PC-3 (cell line): Measurements from ENCODE around the gene ADGRL3. TPM values are rescaled to one million over a fixed set of nuclear protein-coding genes. Genes with fewer than 3 reads are reported as not detected.

ENCODE experiments used
- ATAC-seq: fragments of 200-7000 bp; cut with Tn5 transposase; 2 replicates; pipeline ENCODE4 v1.9.1; 2020; ENCODE audit warnings: mild to moderate bottlenecking, moderate library complexity
- BruUV-seq: library from RNA; stranded (reverse); fragments of 400-500 nt; replicated peaks from 2 replicates; lab custom pipeline; 2021; lab: Mats Ljungman, UMichigan
- CTCF ChIA-PET: fragments of 300-600 bp; sonication (Branson Sonifier 250); formaldehyde crosslinking; loops from one replicate; lab custom pipeline; 2022; ENCODE audit warnings: antibody characterized with exemption; lab: Charles Lee
- POLR2A ChIA-PET: fragments of 300-600 bp; sonication (Branson Sonifier 250); formaldehyde crosslinking; loops from one replicate; lab custom pipeline; 2022; ENCODE audit warnings: antibody characterized with exemption; ENCODE audit not compliant: unreplicated experiment; lab: Charles Lee
- DNase-seq: peaks from one replicate; pipeline ENCODE4 v3.0.0-alpha.2; 2015
- H2AFZ ChIP-seq: fragments of 300-600 bp; sonication (generic); 2 replicates; pipeline ENCODE4 v1.6.0; 2016; ENCODE audit warnings: antibody characterized with exemption, low read length
- H3F3A ChIP-seq: fragments of 300-600 bp; sonication (generic); one replicate; pipeline ENCODE4 v1.6.0; 2017; ENCODE audit warnings: antibody characterized with exemption, low read length, control low read depth, mild to moderate bottlenecking; ENCODE audit not compliant: unreplicated experiment
- H3K27ac ChIP-seq: fragments of 300-600 bp; sonication (generic); 2 replicates; pipeline ENCODE4 v1.5.1; 2016; ENCODE audit warnings: mild to moderate bottlenecking, low read length
- H3K27me3 ChIP-seq: fragments of 300-600 bp; sonication (generic); 2 replicates; pipeline ENCODE4 v1.6.1; 2016; ENCODE audit warnings: low read length, mixed read lengths
- H3K36me3 ChIP-seq: fragments of 300-600 bp; sonication (generic); 2 replicates; pipeline ENCODE4 v1.6.1; 2016; ENCODE audit warnings: low read depth, mixed run types, low read length, mixed read lengths
- H3K4me1 ChIP-seq: fragments of 300-600 bp; sonication (generic); 2 replicates; pipeline ENCODE4 v1.5.1; 2016; ENCODE audit warnings: low read length; ENCODE audit not compliant: insufficient read depth
- H3K4me2 ChIP-seq: fragments of 300-600 bp; sonication (generic); 2 replicates; pipeline ENCODE4 v1.6.0; 2016; ENCODE audit warnings: low read length
- H3K4me3 ChIP-seq: fragments of 300-600 bp; sonication (generic); 2 replicates; pipeline ENCODE4 v1.5.1; 2016; ENCODE audit warnings: mild to moderate bottlenecking, low read length, mixed read lengths
- H3K79me2 ChIP-seq: fragments of 300-600 bp; sonication (generic); 2 replicates; pipeline ENCODE4 v1.6.1; 2017; ENCODE audit warnings: low read length, mixed read lengths
- H3K9ac ChIP-seq: fragments of 300-600 bp; sonication (generic); 2 replicates; pipeline ENCODE4 v1.6.0; 2016; ENCODE audit warnings: mild to moderate bottlenecking, low read length
- H3K9me2 ChIP-seq: fragments of 300-600 bp; sonication (generic); replicated peaks from 2 replicates; pipeline ENCODE4 v1.6.1; 2016; ENCODE audit warnings: mixed run types, low read length, mixed read lengths
- H3K9me3 ChIP-seq: fragments of 300-600 bp; sonication (generic); 2 replicates; pipeline ENCODE4 v1.6.1; 2016; ENCODE audit warnings: low read length, mixed read lengths
- H4K20me1 ChIP-seq: fragments of 300-600 bp; sonication (generic); 2 replicates; pipeline ENCODE4 v1.6.1; 2016; ENCODE audit warnings: low read length, mixed read lengths
- EZH2 ChIP-seq: fragments of 300-600 bp; sonication (generic); IDR thresholded peaks from one replicate; pipeline ENCODE4 v1.6.1; 2017; ENCODE audit warnings: antibody characterized with exemption, mild to moderate bottlenecking, low read length; ENCODE audit not compliant: unreplicated experiment
- EZH2phosphoT487 ChIP-seq: fragments of 300-600 bp; sonication (generic); IDR thresholded peaks from 2 replicates; pipeline ENCODE4 v1.6.1; 2018; ENCODE audit warnings: mild to moderate bottlenecking, antibody characterized with exemption, low read length, borderline replicate concordance
- intact Hi-C: fragments of 100-400 bp; cut with micrococcal nuclease; formaldehyde crosslinking; loops from 2 replicates; pipeline ENCODE4 v1.9.0; 2023
- total RNA-seq: library from RNA; depleted of rRNA; stranded (reverse); fragments of >200 nt; gene quantifications from 2 replicates; pipeline ENCODE4 v1.2.3, GENCODE V29; 2014
- TF ChIP-seq, protein P1 (sequence below): fragments of 300-600 bp; sonication (generic); conservative IDR thresholded peaks from 2 replicates; pipeline ENCODE4 v1.5.1; 2017; ENCODE audit warnings: antibody characterized with exemption, low read depth, mild to moderate bottlenecking, low read length

Gene ADGRL3
- total RNA-seq, 1 experiment from 2014 or later: 0.66 TPM

- no peaks in the 10 kb centered on the region for H3K4me1 ChIP-seq
- intact Hi-C loops: no loop called here
- H3K36me3 ChIP-seq: no peaks in the 10 kb centered on the region
- H3K79me2 ChIP-seq: no peaks in the 10 kb centered on the region
- BruUV-seq: no TSS peak
- no peak overlapping the region for H3K4me3 ChIP-seq
- H4K20me1 ChIP-seq: no peaks in the 10 kb centered on the region
- H3K9ac ChIP-seq: no peak overlapping the region
- ATAC-seq (no peak), DNase-seq (no peak)
- no peaks in the 10 kb centered on the region for H3K9me2 ChIP-seq
- H3F3A ChIP-seq: no peaks in the 10 kb centered on the region
- ChIA-PET CTCF (no interaction called here), POLR2A (no interaction called here)
- H2AFZ ChIP-seq: no peak overlapping the region
- H3K9me3 ChIP-seq: no peaks in the 10 kb centered on the region
- no peaks in the 10 kb centered on the region for H3K27me3 ChIP-seq
- no peak for TF ChIP-seq EZH2
- H3K27ac ChIP-seq: no peak overlapping the region
- H3K4me2 ChIP-seq: no peak overlapping the region
Measured at GRCh38 chr4:61996943-61997342, 796.8 kb downstream of the ADGRL3 start.

DNA sequence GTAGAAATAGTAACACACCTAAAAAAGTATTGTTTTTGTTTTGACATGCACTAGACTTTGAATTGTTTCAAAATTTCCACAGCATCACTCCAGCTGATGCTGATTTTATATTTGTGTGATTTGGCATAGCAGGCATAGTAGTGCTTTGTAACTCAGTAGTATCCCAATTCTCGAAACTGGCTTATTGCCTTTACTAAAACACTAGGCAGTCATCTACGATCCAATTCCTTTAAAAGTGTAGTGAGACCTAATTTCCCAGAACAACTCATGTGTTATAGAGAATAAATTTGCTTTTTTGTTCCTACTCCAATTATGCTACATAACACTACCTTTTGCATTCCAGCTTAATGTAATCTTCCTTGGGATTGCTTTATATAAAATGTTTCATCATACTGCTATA is 797.7 kb downstream of the ADGRL3 start:
- no peaks in the 10 kb centered on the region for H3K9me3 ChIP-seq
- no peak overlapping the region for H2AFZ ChIP-seq
- TF ChIP-seq, protein P1, sequence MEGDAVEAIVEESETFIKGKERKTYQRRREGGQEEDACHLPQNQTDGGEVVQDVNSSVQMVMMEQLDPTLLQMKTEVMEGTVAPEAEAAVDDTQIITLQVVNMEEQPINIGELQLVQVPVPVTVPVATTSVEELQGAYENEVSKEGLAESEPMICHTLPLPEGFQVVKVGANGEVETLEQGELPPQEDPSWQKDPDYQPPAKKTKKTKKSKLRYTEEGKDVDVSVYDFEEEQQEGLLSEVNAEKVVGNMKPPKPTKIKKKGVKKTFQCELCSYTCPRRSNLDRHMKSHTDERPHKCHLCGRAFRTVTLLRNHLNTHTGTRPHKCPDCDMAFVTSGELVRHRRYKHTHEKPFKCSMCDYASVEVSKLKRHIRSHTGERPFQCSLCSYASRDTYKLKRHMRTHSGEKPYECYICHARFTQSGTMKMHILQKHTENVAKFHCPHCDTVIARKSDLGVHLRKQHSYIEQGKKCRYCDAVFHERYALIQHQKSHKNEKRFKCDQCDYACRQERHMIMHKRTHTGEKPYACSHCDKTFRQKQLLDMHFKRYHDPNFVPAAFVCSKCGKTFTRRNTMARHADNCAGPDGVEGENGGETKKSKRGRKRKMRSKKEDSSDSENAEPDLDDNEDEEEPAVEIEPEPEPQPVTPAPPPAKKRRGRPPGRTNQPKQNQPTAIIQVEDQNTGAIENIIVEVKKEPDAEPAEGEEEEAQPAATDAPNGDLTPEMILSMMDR: no peak
- no peak for TF ChIP-seq EZH2phosphoT487
- TF ChIP-seq EZH2: no peak
- BruUV-seq: no TSS peak
- ATAC-seq (no peak), DNase-seq (no peak)
- no peaks in the 10 kb centered on the region for H3K79me2 ChIP-seq
- CTCF ChIA-PET: no interaction called here
- H3K36me3 ChIP-seq: no peaks in the 10 kb centered on the region
- H3F3A ChIP-seq: no peaks in the 10 kb centered on the region
- no peaks in the 10 kb centered on the region for H3K27me3 ChIP-seq
- no peaks in the 10 kb centered on the region for H4K20me1 ChIP-seq
- no peak overlapping the region for H3K9ac ChIP-seq
- no peak overlapping the region for H3K4me2 ChIP-seq
- H3K4me3 ChIP-seq: no peak overlapping the region
- H3K9me2 ChIP-seq: no peaks in the 10 kb centered on the region
- H3K27ac ChIP-seq: no peak overlapping the region
- POLR2A ChIA-PET: no interaction called here
- intact Hi-C loops: no loop called here
- no peaks in the 10 kb centered on the region for H3K4me1 ChIP-seq

GRCh38 chr4:62003695-62004094 is 803.6 kb downstream of the ADGRL3 start:
- no peaks in the 10 kb centered on the region for H3K4me1 ChIP-seq
- no TSS peak for BruUV-seq
- no peaks in the 10 kb centered on the region for H3F3A ChIP-seq
- H3K79me2 ChIP-seq: no peaks in the 10 kb centered on the region
- no peak for TF ChIP-seq EZH2phosphoT487
- TF ChIP-seq, protein P1: no peak
- TF ChIP-seq EZH2: no peak
- H3K9me3 ChIP-seq: no peaks in the 10 kb centered on the region
- no peak overlapping the region for H3K9ac ChIP-seq
- no peaks in the 10 kb centered on the region for H3K27me3 ChIP-seq
- POLR2A ChIA-PET: no interaction called here
- no peak overlapping the region for H3K4me2 ChIP-seq
- ATAC-seq (no peak), DNase-seq (no peak)
- H4K20me1 ChIP-seq: no peaks in the 10 kb centered on the region
- no peak overlapping the region for H2AFZ ChIP-seq
- intact Hi-C loops: no loop called here
- no peak overlapping the region for H3K4me3 ChIP-seq
- no peak overlapping the region for H3K27ac ChIP-seq
- H3K9me2 ChIP-seq: no peaks in the 10 kb centered on the region
- no peaks in the 10 kb centered on the region for H3K36me3 ChIP-seq
- CTCF ChIA-PET: no interaction called here
